Activated CD4-positive, alpha-beta T cell treated with anti-CD3 and anti-CD28 coated beads, Interleukin-2, amount 50 U/mL, for 48 hours (primary cell): ENCODE data around the gene ARL15.

Experiments
- DNase-seq, 2 experiments: peaks; one replicate each; pipeline ENCODE4 v3.0.0-alpha.2; 2020

ARL15 gene

GRCh38 chr5:53927668-53928247 is 382.6 kb downstream of the ARL15 start:
- no peak for DNase-seq

GRCh38 chr5:53926026-53926425 is 384.3 kb downstream of the ARL15 start:
- DNase-seq: no peak

GRCh38 chr5:53924392-53924791 is 386.0 kb downstream of the ARL15 start:
- DNase-seq: no peak

- no peak for DNase-seq
These were observed 386.4 kb downstream of the ARL15 start for GRCh38 chr5:53923961-53924360.

- no peak for DNase-seq
These were observed 387.6 kb downstream of the ARL15 start for GRCh38 chr5:53922508-53923498.

GRCh38 chr5:53917826-53918225 is 392.5 kb downstream of the ARL15 start:
- no peak for DNase-seq

- DNase-seq: no peak
These were observed 393.3 kb downstream of the ARL15 start for GRCh38 chr5:53917095-53917494.

- no peak for DNase-seq
These were observed 395.3 kb downstream of the ARL15 start for GRCh38 chr5:53915120-53915519.

- DNase-seq: no peak
These were observed 396.4 kb downstream of the ARL15 start for GRCh38 chr5:53913941-53914340.

- DNase-seq: no peak
These were observed 401.6 kb downstream of the ARL15 start for GRCh38 chr5:53908757-53909156.

GRCh38 chr5:53907827-53908226 is 402.5 kb downstream of the ARL15 start:
- no peak for DNase-seq

GRCh38 chr5:53906736-53907135 is 403.6 kb downstream of the ARL15 start:
- no peak for DNase-seq

GRCh38 chr5:53902296-53902907 is 408.0 kb downstream of the ARL15 start:
- DNase-seq: no peak

GRCh38 chr5:53900677-53901076 is 409.7 kb downstream of the ARL15 start:
- no peak for DNase-seq

- no peak for DNase-seq
These were observed 415.2 kb downstream of the ARL15 start for GRCh38 chr5:53895091-53895683.

GRCh38 chr5:53893626-53894025 is 416.7 kb downstream of the ARL15 start:
- DNase-seq: no peak

- DNase-seq: no peak
These were observed 418.1 kb downstream of the ARL15 start for GRCh38 chr5:53892224-53892623.

GRCh38 chr5:53891159-53891558 is 419.2 kb downstream of the ARL15 start:
- no peak for DNase-seq

GRCh38 chr5:53890490-53890889 is 419.9 kb downstream of the ARL15 start:
- no peak for DNase-seq

GRCh38 chr5:53884844-53885243 is 425.5 kb downstream of the ARL15 start:
- no peak for DNase-seq

GRCh38 chr5:53884417-53884816 is 426.0 kb downstream of the ARL15 start:
- DNase-seq: no peak

GRCh38 chr5:53882676-53883031 is 427.7 kb downstream of the ARL15 start:
- no peak for DNase-seq

GRCh38 chr5:53882006-53882675 is 428.2 kb downstream of the ARL15 start:
- no peak for DNase-seq
